Gastrocnemius medialis (tissue), 4 donors: Measurements from ENCODE around the gene MTNR1A. TPM values are rescaled to one million over a fixed set of nuclear protein-coding genes. Genes with fewer than 3 reads are reported as not detected.

Source experiments
- ATAC-seq, 2 donors: fragments of 150-250 bp; one replicate each; pipeline ENCODE4 v1.9.1; 2016
- DNase-seq, 2 donors: peaks; one replicate each; pipeline ENCODE4 v3.0.0-alpha.2; 2019
- H3K27ac ChIP-seq, 4 donors: fragments of 200-600 bp; sonication (generic); 1 replicate in 1 of 4; 2 replicates in 3 of 4; pipeline ENCODE4 v1.5.1; 2016 to 2018; ENCODE audit warnings: mild to moderate bottlenecking in 2 of 4, moderate library complexity in 1 of 4
- H3K27me3 ChIP-seq, 3 donors: fragments of 200-600 bp; sonication (generic) in 2 of 3; 1 replicate in 1 of 3; 2 replicates in 2 of 3; pipeline versions ENCODE4 v1.5.1 to v1.6.0; 2016 to 2019; ENCODE audit warnings: mild to moderate bottlenecking in 1 of 3, moderate library complexity in 1 of 3
- H3K36me3 ChIP-seq, 2 donors: fragments of 200-600 bp; sonication (generic) in 1 of 2; one replicate each; pipeline ENCODE4 v1.5.1; 2017 to 2018
- H3K4me1 ChIP-seq, 2 donors: fragments of 200-600 bp; sonication (generic) in 1 of 2; one replicate each; pipeline ENCODE4 v1.5.1; 2016 to 2017; ENCODE audit warnings: mild to moderate bottlenecking in 2 of 2
- H3K4me3 ChIP-seq, 4 donors: fragments of 200-600 bp; sonication (generic) in 3 of 4; 1 replicate in 1 of 4; 2 replicates in 3 of 4; pipeline ENCODE4 v1.5.1; 2016 to 2019; ENCODE audit warnings: mild to moderate bottlenecking in 2 of 4
- H3K9me3 ChIP-seq, 3 donors: fragments of 200-600 bp; sonication (generic) in 2 of 3; 1 replicate in 1 of 3; 2 replicates in 2 of 3; pipeline ENCODE4 v1.5.1; 2016 to 2019
- POLR2A ChIP-seq, 2 donors: fragments of 450-650 bp; IDR thresholded peaks; one replicate each; pipeline ENCODE4 v1.6.1; 2017; ENCODE audit warnings: antibody characterized with exemption in 2 of 2, mild to moderate bottlenecking in 2 of 2, moderate library complexity in 2 of 2
- in situ Hi-C, 4 donors: fragments of 200-750 bp; cut with MboI; loops; one replicate each; pipeline versions ENCODE4 v1.15.0 to v1.8.0; 2017; ENCODE audit warnings: low sequenced_read_pairs in 4 of 4
- intact Hi-C: fragments of 100-400 bp; cut with DNase I; formaldehyde crosslinking; loops from one replicate; pipeline ENCODE4 v1.15.1; 2023; ENCODE audit warnings: low total_unique reads
- total RNA-seq, 4 donors: library from RNA; depleted of rRNA; stranded (reverse); fragments of >200 nt; gene quantifications; one replicate each; pipeline versions ENCODE4 v1.1.0 to v1.2.3, GENCODE V29; 2016
- TF ChIP-seq, protein P1 (sequence below), 5 experiments: fragments of 450-650 bp in 3 of 5; fragments of 200-600 bp in 2 of 5; sonication (generic) in 2 of 5; IDR thresholded peaks in 4 of 5; conservative IDR thresholded peaks in 1 of 5; 1 replicate in 4 of 5; 2 replicates in 1 of 5; pipeline ENCODE4 v1.5.1; 2016 to 2019; ENCODE audit warnings: antibody characterized with exemption in 5 of 5, mild to moderate bottlenecking in 3 of 5, moderate library complexity in 3 of 5

The MTNR1A gene
- total RNA-seq, 4 donors from 2014 or later = not detected

DNA sequence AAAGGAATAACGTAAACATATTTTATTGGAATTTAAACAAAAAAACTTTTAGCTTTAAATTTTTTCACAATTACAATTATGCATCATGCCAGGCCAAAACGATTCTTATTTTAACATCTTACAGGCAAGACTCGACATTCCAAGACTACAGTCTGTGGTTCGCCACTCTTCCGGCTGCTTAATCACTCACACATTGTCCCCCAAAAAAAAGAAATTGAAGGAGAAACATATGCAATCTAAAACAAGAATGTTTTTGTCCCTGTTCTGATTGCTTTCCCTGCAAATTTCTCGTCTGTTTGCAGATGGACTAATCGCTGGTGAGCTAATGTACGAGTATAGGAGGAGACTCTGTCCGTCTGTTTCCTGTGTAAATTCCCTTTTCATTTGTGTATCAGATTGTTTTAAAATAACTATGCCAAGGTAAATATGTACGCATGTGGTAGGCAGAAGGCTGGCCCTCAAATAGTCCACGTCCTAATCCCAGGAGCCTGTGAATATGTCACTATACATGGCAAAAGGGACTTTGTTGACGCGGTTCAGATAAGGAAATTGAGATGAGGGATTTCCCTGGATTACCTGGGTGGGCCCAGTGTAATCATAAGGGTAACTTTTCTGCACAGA, 37.7 kb upstream of the MTNR1A start:
- intact Hi-C loops = no loop called here
- TF ChIP-seq POLR2A (IDR thresholded peaks at IDR 0.05) = no peak
- TF ChIP-seq, protein P1, sequence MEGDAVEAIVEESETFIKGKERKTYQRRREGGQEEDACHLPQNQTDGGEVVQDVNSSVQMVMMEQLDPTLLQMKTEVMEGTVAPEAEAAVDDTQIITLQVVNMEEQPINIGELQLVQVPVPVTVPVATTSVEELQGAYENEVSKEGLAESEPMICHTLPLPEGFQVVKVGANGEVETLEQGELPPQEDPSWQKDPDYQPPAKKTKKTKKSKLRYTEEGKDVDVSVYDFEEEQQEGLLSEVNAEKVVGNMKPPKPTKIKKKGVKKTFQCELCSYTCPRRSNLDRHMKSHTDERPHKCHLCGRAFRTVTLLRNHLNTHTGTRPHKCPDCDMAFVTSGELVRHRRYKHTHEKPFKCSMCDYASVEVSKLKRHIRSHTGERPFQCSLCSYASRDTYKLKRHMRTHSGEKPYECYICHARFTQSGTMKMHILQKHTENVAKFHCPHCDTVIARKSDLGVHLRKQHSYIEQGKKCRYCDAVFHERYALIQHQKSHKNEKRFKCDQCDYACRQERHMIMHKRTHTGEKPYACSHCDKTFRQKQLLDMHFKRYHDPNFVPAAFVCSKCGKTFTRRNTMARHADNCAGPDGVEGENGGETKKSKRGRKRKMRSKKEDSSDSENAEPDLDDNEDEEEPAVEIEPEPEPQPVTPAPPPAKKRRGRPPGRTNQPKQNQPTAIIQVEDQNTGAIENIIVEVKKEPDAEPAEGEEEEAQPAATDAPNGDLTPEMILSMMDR (IDR thresholded peaks at IDR 0.05 in 4 of 5, conservative IDR thresholded peaks at IDR 0.05 in 1 of 5) = no peak
- no peaks in the 10 kb centered on the region for H3K9me3 ChIP-seq
- H3K36me3 ChIP-seq = no peaks in the 10 kb centered on the region
- no peak for ATAC-seq
- H3K27me3 ChIP-seq = no peaks in the 10 kb centered on the region
- H3K4me3 ChIP-seq = no peak overlapping the region
- no peak for DNase-seq
- in situ Hi-C loops = loop anchor here in 1 of 4 donors (25.0 kb wide), 1 partner anchor 306 kb away; no protein-coding TSS in a partner anchor
- no peaks in the 10 kb centered on the region for H3K4me1 ChIP-seq
- no peak overlapping the region for H3K27ac ChIP-seq

DNA sequence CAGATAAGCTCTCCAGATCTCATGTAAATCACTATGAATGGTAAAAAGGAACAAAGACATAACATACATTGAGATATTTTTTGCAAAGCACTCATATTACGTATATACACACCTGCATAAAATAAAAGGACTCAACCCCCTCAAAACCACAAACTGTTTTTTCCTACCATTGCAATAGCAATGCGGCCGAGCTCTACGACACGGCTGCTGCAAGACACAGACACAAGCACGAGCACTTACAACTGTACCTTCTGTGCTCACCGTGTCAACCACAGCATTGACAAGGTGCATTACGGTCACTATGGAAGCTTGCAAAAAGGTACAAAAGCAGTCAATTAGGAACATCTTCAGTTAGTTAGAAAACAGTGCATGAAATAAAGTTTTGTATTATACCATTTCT, 37.1 kb upstream of the MTNR1A start:
- Histone ChIP-seq H3K27me3 (no peaks in the 10 kb centered on the region), H3K27ac (no peak overlapping the region), H3K9me3 (no peaks in the 10 kb centered on the region), H3K4me3 (no peak overlapping the region), H3K4me1 (no peaks in the 10 kb centered on the region), H3K36me3 (no peaks in the 10 kb centered on the region)
- DNase-seq = no peak
- TF ChIP-seq, protein P1 (IDR thresholded peaks at IDR 0.05 in 4 of 5, conservative IDR thresholded peaks at IDR 0.05 in 1 of 5) = no peak
- no peak for TF ChIP-seq POLR2A (IDR thresholded peaks at IDR 0.05)
- no peak for ATAC-seq
- intact Hi-C loops (no loop called here), in situ Hi-C loops (loop anchor here in 1 of 4 donors (25.0 kb wide), 1 partner anchor 305 kb away; no protein-coding TSS in a partner anchor)

DNA sequence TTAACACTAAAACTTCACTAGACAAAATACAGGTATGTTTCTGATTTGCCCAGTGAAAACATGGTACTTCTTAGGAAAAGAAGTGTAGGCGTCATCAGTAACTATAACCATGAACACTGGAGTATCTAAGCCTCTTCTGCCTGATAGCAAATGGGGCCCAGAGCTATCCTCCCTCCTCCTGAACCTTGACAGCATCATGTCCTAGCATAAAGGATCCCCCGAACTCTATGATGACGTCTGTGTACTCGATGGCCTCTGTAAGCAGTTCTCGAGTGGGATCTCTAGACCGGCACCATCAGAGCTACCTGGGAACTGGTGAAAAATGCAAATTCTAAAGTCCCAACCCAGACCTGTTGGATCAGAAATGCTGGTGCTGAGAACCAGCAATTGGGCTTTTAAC, 36.3 kb upstream of the MTNR1A start:
- H3K27ac ChIP-seq = no peak overlapping the region
- no peaks in the 10 kb centered on the region for H3K36me3 ChIP-seq
- intact Hi-C loops (no loop called here), in situ Hi-C loops (loop anchor here in 1 of 4 donors (25.0 kb wide), 1 partner anchor 304 kb away; no protein-coding TSS in a partner anchor)
- no peaks in the 10 kb centered on the region for H3K9me3 ChIP-seq
- H3K4me1 ChIP-seq = no peaks in the 10 kb centered on the region
- no peak for DNase-seq
- H3K27me3 ChIP-seq = no peaks in the 10 kb centered on the region
- no peak for ATAC-seq
- H3K4me3 ChIP-seq = no peak overlapping the region
- TF ChIP-seq, protein P1 (IDR thresholded peaks at IDR 0.05 in 4 of 5, conservative IDR thresholded peaks at IDR 0.05 in 1 of 5) = no peak
- TF ChIP-seq POLR2A (IDR thresholded peaks at IDR 0.05) = no peak

GRCh38 chr4:186588503-186588902, 33.1 kb upstream of the MTNR1A start:
- H3K4me1 ChIP-seq = no peaks in the 10 kb centered on the region
- ATAC-seq (no peak), DNase-seq (no peak)
- H3K36me3 ChIP-seq = no peaks in the 10 kb centered on the region
- no peak for TF ChIP-seq POLR2A (IDR thresholded peaks at IDR 0.05)
- TF ChIP-seq, protein P1 (IDR thresholded peaks at IDR 0.05 in 4 of 5, conservative IDR thresholded peaks at IDR 0.05 in 1 of 5) = no peak
- no peaks in the 10 kb centered on the region for H3K27me3 ChIP-seq
- H3K9me3 ChIP-seq = no peaks in the 10 kb centered on the region
- intact Hi-C loops (no loop called here), in situ Hi-C loops (loop anchor here (5.0 to 25.0 kb wide), 3 partner anchors 286 to 301 kb away; no protein-coding TSS in a partner anchor)
- no peak overlapping the region for H3K4me3 ChIP-seq
- no peak overlapping the region for H3K27ac ChIP-seq
